AG04450 (cell line): Measurements from ENCODE around the gene EPHX1. TPM values are rescaled to one million over a fixed set of nuclear protein-coding genes. Genes with fewer than 3 reads are reported as not detected.

ENCODE experiments used
- CTCF ChIA-PET: fragments of 300-600, 350-600 bp; formaldehyde crosslinking; extraction: SDS; loops from one replicate; lab custom pipeline; 2022; ENCODE audit warnings: antibody characterized with exemption, inconsistent platforms; lab: Charles Lee
- POLR2A ChIA-PET: fragments of 350-600 bp; formaldehyde crosslinking; extraction: SDS; loops from one replicate; lab custom pipeline; 2021; ENCODE audit warnings: antibody characterized with exemption, inconsistent platforms; lab: Yijun Ruan, JAX
- DNase-seq: peaks from one replicate; pipeline ENCODE4 v3.0.0-alpha.2; 2011; ENCODE audit warnings: low read depth, low spot score
- H3K27ac ChIP-seq: one replicate; pipeline ENCODE4 v1.5.1; 2012; ENCODE audit warnings: low read depth, low read length, control low read depth
- H3K27me3 ChIP-seq: one replicate; pipeline ENCODE4 v1.6.0; 2012; ENCODE audit warnings: low read length; ENCODE audit not compliant: control insufficient read depth, insufficient read depth
- H3K4me3 ChIP-seq: 2 replicates; pipeline ENCODE4 v1.5.1; 2011; ENCODE audit warnings: mild to moderate bottlenecking, low read depth, low read length, control low read depth
- H3K9me3 ChIP-seq: 2 replicates; pipeline ENCODE4 v1.5.1; 2012; ENCODE audit warnings: low read length; ENCODE audit not compliant: control insufficient read depth, insufficient read depth
- polyA plus RNA-seq: library from polyadenylated mRNA; depleted of rRNA; stranded (reverse); fragments of >200 nt; gene quantifications from 2 replicates; pipeline ENCODE4 v1.2.3, GENCODE V29; 2011
- TF ChIP-seq, protein P1 (sequence below): IDR thresholded peaks from 2 replicates; pipeline ENCODE4 v1.5.1; 2011; ENCODE audit warnings: low read depth, low read length, control low read depth, inconsistent platforms

EPHX1 gene
- polyA plus RNA-seq, 1 experiment, result 41.3 TPM

DNA sequence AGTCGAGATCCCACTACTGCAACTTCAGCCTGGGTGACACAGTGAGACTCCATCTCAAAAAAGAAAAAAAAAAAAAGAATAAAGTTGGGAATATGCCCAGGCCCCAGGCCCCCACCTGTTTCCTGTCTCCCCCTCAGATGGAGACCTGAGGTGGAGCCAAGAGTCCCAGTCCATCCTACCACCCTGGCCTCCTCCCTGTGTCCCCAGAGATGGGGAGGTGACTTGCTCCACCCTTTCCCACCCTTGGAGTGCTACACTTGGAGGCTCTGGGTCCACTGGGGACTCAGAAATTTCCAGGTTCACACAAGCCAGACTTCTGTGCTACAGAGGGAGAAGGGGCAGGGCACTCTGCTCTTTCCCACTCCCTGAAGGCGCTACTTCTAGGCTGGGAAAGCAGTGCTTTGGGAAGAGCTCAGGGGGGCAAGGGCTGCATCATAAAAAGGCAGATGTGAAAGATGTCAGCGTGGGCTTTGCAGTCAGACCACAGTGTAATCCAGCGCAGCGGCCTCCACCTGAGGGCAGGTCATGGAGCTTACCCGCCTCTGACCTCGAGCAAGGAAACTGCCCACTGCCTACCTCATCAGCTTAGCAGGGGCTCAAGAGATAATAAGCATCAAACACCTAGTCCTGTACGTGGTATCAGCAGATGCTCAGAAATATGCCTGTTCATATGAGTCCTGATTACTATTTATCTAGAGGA is 58.9 kb downstream of the EPHX1 start:
- no peak overlapping the region for H3K27ac ChIP-seq
- POLR2A ChIA-PET, result no interaction called here

GRCh38 chr1:225870911-225871310 is 61.0 kb downstream of the EPHX1 start:
- no peak overlapping the region for H3K27ac ChIP-seq
- no peaks in the 10 kb centered on the region for H3K9me3 ChIP-seq
- no peaks in the 10 kb centered on the region for H3K27me3 ChIP-seq
- no peak overlapping the region for H3K4me3 ChIP-seq
- TF ChIP-seq, protein P1, sequence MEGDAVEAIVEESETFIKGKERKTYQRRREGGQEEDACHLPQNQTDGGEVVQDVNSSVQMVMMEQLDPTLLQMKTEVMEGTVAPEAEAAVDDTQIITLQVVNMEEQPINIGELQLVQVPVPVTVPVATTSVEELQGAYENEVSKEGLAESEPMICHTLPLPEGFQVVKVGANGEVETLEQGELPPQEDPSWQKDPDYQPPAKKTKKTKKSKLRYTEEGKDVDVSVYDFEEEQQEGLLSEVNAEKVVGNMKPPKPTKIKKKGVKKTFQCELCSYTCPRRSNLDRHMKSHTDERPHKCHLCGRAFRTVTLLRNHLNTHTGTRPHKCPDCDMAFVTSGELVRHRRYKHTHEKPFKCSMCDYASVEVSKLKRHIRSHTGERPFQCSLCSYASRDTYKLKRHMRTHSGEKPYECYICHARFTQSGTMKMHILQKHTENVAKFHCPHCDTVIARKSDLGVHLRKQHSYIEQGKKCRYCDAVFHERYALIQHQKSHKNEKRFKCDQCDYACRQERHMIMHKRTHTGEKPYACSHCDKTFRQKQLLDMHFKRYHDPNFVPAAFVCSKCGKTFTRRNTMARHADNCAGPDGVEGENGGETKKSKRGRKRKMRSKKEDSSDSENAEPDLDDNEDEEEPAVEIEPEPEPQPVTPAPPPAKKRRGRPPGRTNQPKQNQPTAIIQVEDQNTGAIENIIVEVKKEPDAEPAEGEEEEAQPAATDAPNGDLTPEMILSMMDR, result no peak
- CTCF ChIA-PET, result interaction anchor here (0.6 to 0.9 kb wide), 3 partner anchors 41 to 396 kb away, joined by 3 to 4 read pairs (median 3); partner anchors contain the start of gene SRP9
- POLR2A ChIA-PET, result interaction anchor here (0.7 kb wide), 1 partner anchor 11 kb away, joined by 3 read pairs; the partner anchor contains the start of gene TMEM63A
- DNase-seq, result no peak

More for the DNA sequence above, 58.9 kb downstream of the EPHX1 start:
- TF ChIP-seq, protein P1, result no peak
- Histone ChIP-seq H3K9me3 (no peaks in the 10 kb centered on the region), H3K27me3 (no peaks in the 10 kb centered on the region), H3K4me3 (no peak overlapping the region)
- no peak for DNase-seq
- CTCF ChIA-PET, result no interaction called here

DNA sequence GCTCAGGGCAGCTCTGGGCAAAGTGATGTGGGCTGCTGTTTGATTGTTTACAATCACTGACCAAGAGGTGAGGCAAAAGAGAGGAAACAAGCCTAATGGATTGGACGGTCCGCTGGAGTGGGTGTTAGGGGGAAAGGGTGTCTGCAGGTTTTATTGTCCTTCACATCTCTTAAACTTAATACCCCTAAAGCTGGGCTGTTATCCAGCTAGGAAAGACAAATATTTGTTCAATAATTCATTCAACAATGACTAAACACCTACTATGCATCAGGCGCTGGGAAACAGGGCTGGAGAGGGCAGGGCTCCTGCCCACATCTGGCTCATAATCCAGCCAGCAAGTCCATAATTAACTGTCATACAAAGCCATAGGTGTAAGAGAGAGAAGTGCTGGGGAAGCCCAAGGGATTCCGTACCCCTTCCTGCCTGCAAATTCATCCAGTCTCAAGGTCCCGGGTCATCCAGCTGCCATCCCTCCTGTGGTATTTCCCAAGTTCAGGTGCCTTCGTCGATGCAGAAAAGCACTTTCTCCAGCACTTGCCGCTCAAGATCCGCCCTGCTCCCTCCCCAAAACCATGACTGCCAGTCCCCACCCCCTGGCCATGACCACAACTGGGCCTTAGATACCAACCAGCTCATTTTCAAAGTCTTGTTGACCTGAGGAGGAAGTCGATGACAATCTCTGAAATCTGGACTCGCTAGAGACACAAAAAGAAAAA is 61.6 kb downstream of the EPHX1 start:
- H3K27me3 ChIP-seq, result no peaks in the 10 kb centered on the region
- TF ChIP-seq, protein P1, result no peak
- POLR2A ChIA-PET, result no interaction called here
- H3K4me3 ChIP-seq, result no peak overlapping the region
- H3K27ac ChIP-seq, result no peak overlapping the region
- CTCF ChIA-PET, result interaction anchor here (0.6 to 1.1 kb wide), 4 partner anchors 11 to 384 kb away, joined by 3 to 4 read pairs (median 4); partner anchors contain the start of genes SRP9 and TMEM63A
- no peaks in the 10 kb centered on the region for H3K9me3 ChIP-seq
- DNase-seq, result no peak

DNA sequence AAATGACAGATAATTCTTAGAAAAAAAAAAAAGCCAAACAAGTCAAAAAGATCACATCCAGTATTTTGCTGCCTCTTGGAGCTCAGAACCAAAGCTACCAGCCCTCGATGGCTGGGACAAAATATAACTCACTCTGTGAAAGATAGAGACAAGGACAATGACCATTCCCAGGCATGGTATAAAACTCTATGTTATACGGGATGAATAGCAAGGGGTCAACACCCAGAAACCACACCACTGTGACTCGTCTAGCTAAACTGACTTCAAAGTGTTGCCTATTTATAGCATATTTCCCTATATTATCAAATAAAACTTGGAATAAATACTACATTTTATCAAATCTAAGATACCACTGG is 62.1 kb downstream of the EPHX1 start:
- no peak overlapping the region for H3K27ac ChIP-seq
- CTCF ChIA-PET, result interaction anchor here (0.6 to 1.1 kb wide), 3 partner anchors 11 to 384 kb away, joined by 3 to 4 read pairs (median 4); partner anchors contain the start of gene TMEM63A
- no peak for DNase-seq
- TF ChIP-seq, protein P1, result no peak
- H3K9me3 ChIP-seq, result no peaks in the 10 kb centered on the region
- H3K4me3 ChIP-seq, result no peak overlapping the region
- POLR2A ChIA-PET, result no interaction called here
- H3K27me3 ChIP-seq, result no peaks in the 10 kb centered on the region
